ENCODE measurements around the gene FBF1. TPM values are rescaled to one million over a fixed set of nuclear protein-coding genes. Genes with fewer than 3 reads are reported as not detected.
A peak's percentile ranks its signal among the peaks of the same experiment; 100 is the strongest.

FBF1 gene
- total and polyA plus RNA-seq, 9 of the 15 experiments (the other 6 are each of a cell fraction or from before 2014, with no cell fraction given), result 0.46 to 14.9 (median 7.5) TPM

DNA sequence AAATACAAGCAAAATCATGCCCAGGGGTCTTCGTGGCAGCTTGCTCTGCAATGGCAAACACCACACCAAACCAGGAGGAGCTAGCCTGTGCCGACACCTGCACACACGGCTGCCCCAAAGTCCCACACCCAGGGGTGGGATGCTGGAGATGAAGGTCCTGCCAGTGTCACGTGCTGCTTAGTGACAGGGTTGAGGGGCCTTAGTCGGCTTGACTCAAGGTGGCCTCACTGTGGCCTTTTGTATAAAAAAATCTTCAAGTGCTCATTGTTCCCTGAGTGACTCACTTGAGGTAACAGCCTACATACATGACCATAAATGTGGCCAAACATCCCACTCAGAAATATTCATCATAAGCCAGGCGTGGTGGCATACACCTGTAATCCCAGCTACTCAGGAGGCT, 51.4 kb downstream of the FBF1 start:
- Histone ChIP-seq H3K4me2 (ENCODE audit: insufficient read depth, low read length) (no peak overlapping the region), H3K27ac (ENCODE audit: extremely low read depth, low read depth, low read length) (no peak overlapping the region), H3K4me3 (no peak overlapping the region), H3K9me1 (ENCODE audit: control insufficient read depth, insufficient read depth, low read length) (no peaks in the 10 kb centered on the region), H2AFZ (ENCODE audit: low read depth, low read length) (no peak overlapping the region), H3K4me1 (replicated peaks in 1 of 2; ENCODE audit: control insufficient read depth in 2 of 2, insufficient read depth in 2 of 2, low read length in 2 of 2) (peaks cover 3 to 52% of the 10 kb centered on the region in 2 experiments; a peak in 4 of 5 replicates), H3K9ac (ENCODE audit: insufficient read depth in 1 of 2, low read depth in 2 of 2, low read length in 2 of 2) (peak overlapping the region in 1 of 2 experiments; percentile 73; a peak in 1 of 4 replicates), H3K36me3 (ENCODE audit: control insufficient read depth, insufficient read depth, low read length) (peaks cover 30% of the 10 kb centered on the region; the same call in 1 of the 3 replicates), H3K27me3 (ENCODE audit: control insufficient read depth in 2 of 2, insufficient read depth in 2 of 2, low read length in 2 of 2) (no peaks in the 10 kb centered on the region), H3K79me2 (ENCODE audit: control insufficient read depth, insufficient read depth, low read length) (peaks cover 8% of the 10 kb centered on the region), H4K20me1 (replicated peaks; ENCODE audit: control insufficient read depth, insufficient read depth, low read length) (no peaks in the 10 kb centered on the region), H3K9me3 (replicated peaks; ENCODE audit: control insufficient read depth, insufficient read depth, low read depth, low read length) (no peaks in the 10 kb centered on the region)
- in situ Hi-C loops (cut with MboI), result no loop called here
- CTCF ChIA-PET (ENCODE audit: low intra/inter-chr PET ratio), result no interaction called here
- POLR2A ChIA-PET, result interaction anchor here (0.5 to 15.9 kb wide), 4 partner anchors 10 to 176 kb away, joined by 3 to 169 read pairs (median 6); partner anchors contain the start of gene TRIM47
- FAIRE-seq (peak; percentile 60), DNase-seq (ENCODE audit: extremely low read depth in 1 of 4, low spot score in 3 of 4) (peak in 2 of 4 experiments; percentile 49 to 59), ATAC-seq (peak; percentile 30; the same call in 2 of the 3 replicates)
- intact Hi-C loops (cut with micrococcal nuclease), result no loop called here
- WGBS (ENCODE audit: insufficient coverage, low coverage, missing lambda C conversion rate), result 76% methylated on average over 6 of the region's 6 CpGs
- BruUV-seq (replicated peaks), result TSS peak; percentile 45
- no peak for TF ChIP-seq CREM (IDR thresholded peaks at IDR 0.05; ENCODE audit: low read depth)
- TF ChIP-seq XRCC4 (IDR thresholded peaks at IDR 0.05; ENCODE audit: extremely low read depth, insufficient read depth, insufficient read length), result no peak
- TF ChIP-seq BRD9 (IDR thresholded peaks at IDR 0.05; ENCODE audit: low read depth, partially characterized antibody), result no peak
- peak; percentile 48; the same call in 1 of the 2 replicates for TF ChIP-seq POLR2G (IDR thresholded peaks at IDR 0.05; ENCODE audit: low read depth, low read length)
- TF ChIP-seq USF1 (CRISPR knock-in tag; IDR thresholded peaks at IDR 0.05), result peak; percentile 79
- no peak for TF ChIP-seq TAF15 (IDR thresholded peaks at IDR 0.05; ENCODE audit: low read depth, low read length)
- peak; percentile 65 for TF ChIP-seq USF2 (CRISPR knock-in tag; IDR thresholded peaks at IDR 0.05)
- TF ChIP-seq, protein P1, sequence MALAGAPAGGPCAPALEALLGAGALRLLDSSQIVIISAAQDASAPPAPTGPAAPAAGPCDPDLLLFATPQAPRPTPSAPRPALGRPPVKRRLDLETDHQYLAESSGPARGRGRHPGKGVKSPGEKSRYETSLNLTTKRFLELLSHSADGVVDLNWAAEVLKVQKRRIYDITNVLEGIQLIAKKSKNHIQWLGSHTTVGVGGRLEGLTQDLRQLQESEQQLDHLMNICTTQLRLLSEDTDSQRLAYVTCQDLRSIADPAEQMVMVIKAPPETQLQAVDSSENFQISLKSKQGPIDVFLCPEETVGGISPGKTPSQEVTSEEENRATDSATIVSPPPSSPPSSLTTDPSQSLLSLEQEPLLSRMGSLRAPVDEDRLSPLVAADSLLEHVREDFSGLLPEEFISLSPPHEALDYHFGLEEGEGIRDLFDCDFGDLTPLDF (CRISPR knock-in tag; IDR thresholded peaks at IDR 0.05), result no peak
- TF ChIP-seq CTCF (IDR thresholded peaks at IDR 0.05 in 2 of 3, conservative IDR thresholded peaks at IDR 0.05 in 1 of 3; ENCODE audit: insufficient read depth in 2 of 3, low read depth in 1 of 3, low read length in 3 of 3), result peak in 2 of 3 experiments; percentile 32; a peak in 3 of 6 replicates
- TF ChIP-seq MEF2D (tag; conservative IDR thresholded peaks at IDR 0.05; ENCODE audit: low read depth), result no peak
- peak; percentile 74 for TF ChIP-seq BHLHE40 (IDR thresholded peaks at IDR 0.05; ENCODE audit: low read length)
- peak in 1 of 2 experiments; percentile 34; a peak in 2 of 4 replicates for TF ChIP-seq RAD21 (CRISPR knock-in tag; conservative IDR thresholded peaks at IDR 0.05 in 1 of 2, IDR thresholded peaks at IDR 0.05 in 1 of 2)
- no peak for TF ChIP-seq ZNF280B (CRISPR knock-in tag; IDR thresholded peaks at IDR 0.05)
- 0 out of 2 replicates have a peak, but pooled peaks have one; percentile 13 for TF ChIP-seq RAD51 (IDR thresholded peaks at IDR 0.05; ENCODE audit: borderline replicate concordance, low read depth)
- no peak for TF ChIP-seq ETS2 (tag; IDR thresholded peaks at IDR 0.05; ENCODE audit: borderline replicate concordance, poor library complexity, severe bottlenecking)
